LNCAP (cell line): Measurements from ENCODE around the gene FAM76A.

ENCODE experiments used
- TF ChIP-seq, protein P1 (sequence below): fragments of 450-650 bp; IDR thresholded peaks from 2 replicates; pipeline ENCODE4 v1.5.1; 2017; ENCODE audit warnings: mild to moderate bottlenecking

FAM76A gene

DNA sequence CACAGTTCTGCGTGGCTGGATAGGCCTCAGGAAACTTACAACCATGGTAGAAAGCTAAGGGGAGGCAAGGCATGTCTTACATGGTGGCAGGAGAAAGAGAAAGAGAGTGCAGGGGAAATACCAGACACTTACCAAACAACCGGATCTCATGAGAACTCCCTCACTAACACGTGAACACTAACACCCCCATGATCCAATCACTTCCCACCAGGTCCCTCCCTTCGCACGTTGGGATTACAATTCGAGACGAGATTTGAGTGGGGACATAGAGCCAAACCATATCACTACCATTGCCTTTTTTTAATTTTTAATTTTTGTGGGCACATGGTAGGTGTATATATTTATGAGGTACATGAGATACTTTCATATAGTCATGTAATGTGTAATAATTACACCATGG, 81.0 kb downstream of the FAM76A start:
- TF ChIP-seq, protein P1, sequence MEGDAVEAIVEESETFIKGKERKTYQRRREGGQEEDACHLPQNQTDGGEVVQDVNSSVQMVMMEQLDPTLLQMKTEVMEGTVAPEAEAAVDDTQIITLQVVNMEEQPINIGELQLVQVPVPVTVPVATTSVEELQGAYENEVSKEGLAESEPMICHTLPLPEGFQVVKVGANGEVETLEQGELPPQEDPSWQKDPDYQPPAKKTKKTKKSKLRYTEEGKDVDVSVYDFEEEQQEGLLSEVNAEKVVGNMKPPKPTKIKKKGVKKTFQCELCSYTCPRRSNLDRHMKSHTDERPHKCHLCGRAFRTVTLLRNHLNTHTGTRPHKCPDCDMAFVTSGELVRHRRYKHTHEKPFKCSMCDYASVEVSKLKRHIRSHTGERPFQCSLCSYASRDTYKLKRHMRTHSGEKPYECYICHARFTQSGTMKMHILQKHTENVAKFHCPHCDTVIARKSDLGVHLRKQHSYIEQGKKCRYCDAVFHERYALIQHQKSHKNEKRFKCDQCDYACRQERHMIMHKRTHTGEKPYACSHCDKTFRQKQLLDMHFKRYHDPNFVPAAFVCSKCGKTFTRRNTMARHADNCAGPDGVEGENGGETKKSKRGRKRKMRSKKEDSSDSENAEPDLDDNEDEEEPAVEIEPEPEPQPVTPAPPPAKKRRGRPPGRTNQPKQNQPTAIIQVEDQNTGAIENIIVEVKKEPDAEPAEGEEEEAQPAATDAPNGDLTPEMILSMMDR: no peak

DNA sequence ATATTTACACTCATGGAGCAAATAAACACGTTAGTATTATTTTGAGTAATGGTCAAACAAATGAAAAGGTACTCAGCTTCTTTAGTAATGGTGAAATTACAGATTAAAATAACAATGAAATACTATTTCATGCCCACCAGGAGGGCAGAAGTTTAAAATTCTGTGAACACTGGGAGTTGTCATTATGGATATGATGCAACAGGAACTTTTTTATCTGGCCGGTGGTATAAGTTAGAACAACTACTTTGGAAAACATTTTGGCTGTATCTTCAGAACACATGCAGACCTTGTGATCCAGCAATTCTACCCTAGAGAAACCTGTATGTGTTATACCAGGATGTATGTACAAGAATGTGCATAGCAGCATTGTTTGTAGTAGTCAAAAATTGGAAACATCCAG, 81.6 kb downstream of the FAM76A start:
- TF ChIP-seq, protein P1: no peak

DNA sequence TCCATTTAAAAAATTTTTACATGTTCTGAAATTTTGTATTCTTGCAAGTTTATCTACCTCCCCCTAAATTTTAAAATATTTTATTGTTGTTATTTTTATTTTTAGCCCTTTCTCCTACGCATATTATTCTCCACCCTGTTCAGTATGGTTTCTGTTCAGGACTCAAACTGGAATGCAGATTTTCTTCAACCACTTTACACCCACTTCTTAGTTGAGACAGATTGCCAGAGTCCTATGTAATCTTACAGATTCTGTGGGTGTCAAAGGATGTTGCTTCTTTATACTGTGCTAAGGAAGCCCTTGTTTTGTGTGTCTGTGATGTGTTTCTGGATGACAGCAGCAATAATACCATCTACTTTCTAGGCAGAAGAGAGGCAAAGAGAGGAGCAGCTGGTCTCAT, 84.1 kb downstream of the FAM76A start:
- TF ChIP-seq, protein P1: no peak

DNA sequence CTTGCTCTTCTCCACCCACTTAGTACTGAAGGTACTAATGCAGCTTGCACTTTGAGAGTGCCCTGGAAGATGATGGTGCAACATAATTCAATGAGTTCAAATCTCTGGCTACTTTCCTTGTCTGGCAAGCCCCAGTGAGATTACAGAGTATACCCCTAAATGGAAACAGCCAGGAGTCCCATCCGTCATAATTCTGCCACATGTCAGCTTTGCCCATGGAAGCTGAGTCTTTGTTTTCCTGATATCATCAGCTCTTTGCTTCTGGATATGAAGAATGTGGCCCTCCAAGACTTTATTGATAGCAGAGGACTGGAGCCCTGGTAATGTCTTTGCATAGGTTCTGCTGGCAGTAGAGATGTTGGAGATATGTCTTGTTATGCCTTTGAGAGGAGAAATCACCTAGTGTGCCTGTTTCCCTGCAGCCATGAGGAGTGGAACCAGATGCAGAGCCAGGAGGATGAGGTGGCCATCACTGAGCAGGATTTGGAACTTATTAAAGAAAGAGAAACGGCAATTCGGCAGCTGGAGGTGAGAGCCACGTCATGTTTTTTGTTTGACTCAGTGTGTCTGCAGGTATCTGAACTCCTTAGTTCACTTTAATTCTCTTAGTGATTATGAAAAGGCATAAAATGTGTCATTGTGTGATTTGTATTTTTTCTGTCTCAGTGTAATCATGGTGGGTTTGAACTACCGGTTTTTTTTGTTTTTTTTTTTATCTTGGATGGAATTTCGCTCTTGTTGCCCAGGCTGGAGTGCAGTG, 86.2 kb downstream of the FAM76A start:
- TF ChIP-seq, protein P1: no peak
